Endothelial cell of umbilical vein (primary cell): ENCODE results near the gene DUOXA1. TPM values are rescaled to one million over a fixed set of nuclear protein-coding genes. Genes with fewer than 3 reads are reported as not detected.

Source experiments
- BruUV-seq: library from RNA; stranded (reverse); fragments of 400-500 nt; replicated peaks from 2 replicates; lab custom pipeline; 2021; lab: Mats Ljungman, UMichigan
- CTCF ChIA-PET: fragments of 300-600, 350-600 bp; sonication (Branson Sonifier 250); formaldehyde crosslinking; loops from one replicate; lab custom pipeline; 2021; ENCODE audit warnings: antibody characterized with exemption, inconsistent platforms; lab: Charles Lee
- POLR2A ChIA-PET: fragments of 300-600, 350-600 bp; sonication (Branson Sonifier 250); formaldehyde crosslinking; loops from one replicate; lab custom pipeline; 2021; ENCODE audit warnings: antibody characterized with exemption, inconsistent platforms; lab: Charles Lee
- DNase-seq: peaks from one replicate; pipeline ENCODE4 v3.0.0-alpha.2; 2011; ENCODE audit warnings: low read depth, low spot score
- FAIRE-seq: peaks from 2 replicates; lab custom pipeline; 2011; peaks lifted over from hg19 to GRCh38; lab: Jason Lieb, UNC
- H2AFZ ChIP-seq: 2 replicates; pipeline ENCODE4 v1.6.0; 2012; ENCODE audit warnings: low read depth, low read length, control low read depth, inconsistent platforms
- H3K27ac ChIP-seq: 2 replicates; pipeline ENCODE4 v1.5.1; 2011; ENCODE audit warnings: low read depth, mild to moderate bottlenecking, control low read depth, low read length, moderate library complexity; ENCODE audit not compliant: insufficient read depth
- H3K27me3 ChIP-seq, 2 experiments: 2 replicates each; pipeline versions ENCODE4 v1.6.0 to v1.6.1; 2011; ENCODE audit warnings: low read length in 2 of 2, mixed read lengths in 1 of 2; ENCODE audit not compliant: control insufficient read depth in 2 of 2, insufficient read depth in 2 of 2
- H3K36me3 ChIP-seq, 2 experiments: 2 replicates in 1 of 2; 3 replicates in 1 of 2; pipeline ENCODE4 v1.5.1; 2011; ENCODE audit warnings: low read length in 2 of 2, mild to moderate bottlenecking in 1 of 2, moderate library complexity in 1 of 2; ENCODE audit not compliant: control insufficient read depth in 2 of 2, insufficient read depth in 2 of 2; ENCODE audit errors: extremely low read depth in 1 of 2
- H3K4me1 ChIP-seq: 3 replicates; pipeline ENCODE4 v1.5.1; 2011; ENCODE audit warnings: mild to moderate bottlenecking, low read length; ENCODE audit not compliant: control insufficient read depth, insufficient read depth; ENCODE audit errors: extremely low read depth
- H3K4me2 ChIP-seq: 2 replicates; pipeline ENCODE4 v1.6.1; 2011; ENCODE audit warnings: low read length, control low read depth, mixed read lengths; ENCODE audit not compliant: insufficient read depth
- H3K4me3 ChIP-seq, 3 experiments: fragments of 200-600 bp in 1 of 3; sonication (generic), shearing (Covaris generic) in 1 of 3; replicated peaks in 1 of 3; 2 replicates each; pipeline ENCODE4 v1.5.1; 2011 to 2016; ENCODE audit warnings: control low read depth in 3 of 3, low read length in 3 of 3, mild to moderate bottlenecking in 2 of 3, inconsistent platforms in 1 of 3, low read depth in 1 of 3, moderate library complexity in 1 of 3; ENCODE audit not compliant: insufficient read depth in 1 of 3
- H3K79me2 ChIP-seq: 2 replicates; pipeline ENCODE4 v1.6.0; 2012; ENCODE audit warnings: low read length, inconsistent platforms; ENCODE audit not compliant: control insufficient read depth, insufficient read depth
- H3K9ac ChIP-seq: replicated peaks from 2 replicates; pipeline ENCODE3; 2011; ENCODE audit warnings: low read length, control low read depth; ENCODE audit not compliant: insufficient read depth; ENCODE audit errors: extremely low read depth
- H3K9me1 ChIP-seq: replicated peaks from 3 replicates; pipeline ENCODE4 v1.6.0; 2011; ENCODE audit warnings: mild to moderate bottlenecking, low read length; ENCODE audit not compliant: control insufficient read depth, insufficient read depth; ENCODE audit errors: extremely low read depth
- H3K9me3 ChIP-seq: replicated peaks from 2 replicates; pipeline ENCODE4 v1.5.1; 2012; ENCODE audit warnings: low read length, inconsistent platforms; ENCODE audit not compliant: control insufficient read depth, insufficient read depth
- H4K20me1 ChIP-seq: replicated peaks from 2 replicates; pipeline ENCODE3; 2011; ENCODE audit warnings: mild to moderate bottlenecking, low read length; ENCODE audit not compliant: control insufficient read depth, insufficient read depth; ENCODE audit errors: extremely low read depth
- EZH2 ChIP-seq: IDR thresholded peaks from 2 replicates; pipeline ENCODE4 v1.6.1; 2012; ENCODE audit warnings: borderline replicate concordance, low read depth, mild to moderate bottlenecking, moderate library complexity, low read length, inconsistent platforms; ENCODE audit not compliant: severe bottlenecking
- JUN ChIP-seq: IDR thresholded peaks from 2 replicates; pipeline ENCODE4 v1.6.1; 2011; ENCODE audit warnings: borderline replicate concordance, low read depth; ENCODE audit not compliant: insufficient read length, insufficient read depth
- MYC ChIP-seq: IDR thresholded peaks from one replicate; pipeline ENCODE4 v1.6.1; 2011; ENCODE audit warnings: mild to moderate bottlenecking, low read depth, low read length
- POLR2A ChIP-seq: IDR thresholded peaks from 2 replicates; pipeline ENCODE4 v1.6.1; 2012; ENCODE audit warnings: low read depth, mild to moderate bottlenecking, control low read depth, low read length
- POLR2AphosphoS5 ChIP-seq: IDR thresholded peaks from 2 replicates; pipeline ENCODE4 v1.6.1; 2012; ENCODE audit warnings: low read depth, mild to moderate bottlenecking, control low read depth, low read length, moderate library complexity; ENCODE audit not compliant: insufficient read depth
- dilution Hi-C: fragments of 300-500 bp; cut with MboI; formaldehyde crosslinking; loops from one replicate; pipeline ENCODE4 v1.15.0; 2019; ENCODE audit warnings: low sequenced_read_pairs; ENCODE audit not compliant: extremely low pct_ligation_motif_present
- intact Hi-C: fragments of 100-400 bp; cut with micrococcal nuclease; formaldehyde crosslinking; loops from one replicate; pipeline ENCODE4 v1.10.0; 2022
- polyA plus RNA-seq, 4 experiments: library from polyadenylated mRNA; depleted of rRNA in 3 of 4; stranded (reverse) in 3 of 4; unstranded in 1 of 4; fragments of >200 nt; gene quantifications; 2 replicates each; pipeline versions ENCODE4 v1.2.1 to v1.2.3, GENCODE V29; 2011 to 2012; ENCODE audit warnings: missing spikeins in 1 of 4
- total RNA-seq: library from RNA; stranded (reverse); gene quantifications from 2 replicates; pipeline ENCODE4 v1.2.3, GENCODE V29; 2021
- TF ChIP-seq, protein P1 (sequence below), 2 donors: IDR thresholded peaks; 1 replicate in 1 of 2; 2 replicates in 1 of 2; pipeline ENCODE4 v1.5.1; 2011; ENCODE audit warnings: low read length in 2 of 2, mild to moderate bottlenecking in 2 of 2, moderate library complexity in 2 of 2, control low read depth in 1 of 2, inconsistent platforms in 1 of 2, low read depth in 1 of 2; ENCODE audit not compliant: insufficient read depth in 1 of 2; ENCODE audit errors: extremely low read depth in 1 of 2

DUOXA1 gene
- total and polyA plus RNA-seq, 2 donors (not counting 3 experiments of a cell fraction or from before 2014, with no cell fraction given), result 0.07 TPM; not detected in 1

GRCh38 chr15:45097466-45097865 lies 32.2 kb downstream of the DUOXA1 start:
- Histone ChIP-seq H3K9me1 (no peaks in the 10 kb centered on the region), H3K9me3 (no peaks in the 10 kb centered on the region), H3K27me3 (peaks cover 3 to 16% of the 10 kb centered on the region in 2 experiments), H3K4me3 (no peak overlapping the region), H3K27ac (no peak overlapping the region), H2AFZ (no peak overlapping the region), H3K4me1 (no peaks in the 10 kb centered on the region), H4K20me1 (no peaks in the 10 kb centered on the region), H3K79me2 (no peaks in the 10 kb centered on the region), H3K4me2 (no peak overlapping the region), H3K9ac (no peak overlapping the region), H3K36me3 (no peaks in the 10 kb centered on the region)
- intact Hi-C loops, result no loop called here
- ChIA-PET POLR2A (no interaction called here), CTCF (interaction anchor here (1.9 kb wide), 1 partner anchor 21 kb away, joined by 10 read pairs; no protein-coding TSS in a partner anchor)
- FAIRE-seq (no peak), DNase-seq (no peak)
- BruUV-seq, result no TSS peak
- dilution Hi-C loops, result no loop called here
- TF ChIP-seq POLR2AphosphoS5 (no peak), EZH2 (no peak), JUN (no peak), POLR2A (no peak)

- CTCF ChIA-PET, result no interaction called here
Observed at GRCh38 chr15:45095661-45096060, 34.0 kb downstream of the DUOXA1 start.

More at GRCh38 chr15:45095661-45096060, 34.0 kb downstream of the DUOXA1 start:
- FAIRE-seq, result no peak
- Histone ChIP-seq H3K9ac (no peak overlapping the region), H3K4me1 (no peaks in the 10 kb centered on the region), H3K9me1 (no peaks in the 10 kb centered on the region), H3K4me2 (no peak overlapping the region), H3K36me3 (no peaks in the 10 kb centered on the region), H4K20me1 (no peaks in the 10 kb centered on the region), H3K27me3 (peaks cover 10 to 11% of the 10 kb centered on the region in 2 experiments), H3K79me2 (no peaks in the 10 kb centered on the region), H3K27ac (no peak overlapping the region), H3K4me3 (no peak overlapping the region), H3K9me3 (no peaks in the 10 kb centered on the region), H2AFZ (no peak overlapping the region)
- TF ChIP-seq MYC (no peak), POLR2A (no peak), JUN (no peak)
- TF ChIP-seq, protein P1, sequence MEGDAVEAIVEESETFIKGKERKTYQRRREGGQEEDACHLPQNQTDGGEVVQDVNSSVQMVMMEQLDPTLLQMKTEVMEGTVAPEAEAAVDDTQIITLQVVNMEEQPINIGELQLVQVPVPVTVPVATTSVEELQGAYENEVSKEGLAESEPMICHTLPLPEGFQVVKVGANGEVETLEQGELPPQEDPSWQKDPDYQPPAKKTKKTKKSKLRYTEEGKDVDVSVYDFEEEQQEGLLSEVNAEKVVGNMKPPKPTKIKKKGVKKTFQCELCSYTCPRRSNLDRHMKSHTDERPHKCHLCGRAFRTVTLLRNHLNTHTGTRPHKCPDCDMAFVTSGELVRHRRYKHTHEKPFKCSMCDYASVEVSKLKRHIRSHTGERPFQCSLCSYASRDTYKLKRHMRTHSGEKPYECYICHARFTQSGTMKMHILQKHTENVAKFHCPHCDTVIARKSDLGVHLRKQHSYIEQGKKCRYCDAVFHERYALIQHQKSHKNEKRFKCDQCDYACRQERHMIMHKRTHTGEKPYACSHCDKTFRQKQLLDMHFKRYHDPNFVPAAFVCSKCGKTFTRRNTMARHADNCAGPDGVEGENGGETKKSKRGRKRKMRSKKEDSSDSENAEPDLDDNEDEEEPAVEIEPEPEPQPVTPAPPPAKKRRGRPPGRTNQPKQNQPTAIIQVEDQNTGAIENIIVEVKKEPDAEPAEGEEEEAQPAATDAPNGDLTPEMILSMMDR (IDR thresholded peaks at IDR 0.05; ENCODE audit: extremely low read depth in 1 of 2, insufficient read depth in 1 of 2, low read depth in 1 of 2, low read length in 2 of 2), result no peak
- no peak for DNase-seq
- dilution Hi-C loops (no loop called here), intact Hi-C loops (no loop called here)
- POLR2A ChIA-PET, result no interaction called here
- BruUV-seq, result no TSS peak
